GM19397 (cell line): ENCODE measurements around the gene SSPN.
A peak's percentile ranks its signal among the peaks of the same experiment; 100 is the strongest.

Experiments
- ATAC-seq: cut with Tn5 transposase; IDR thresholded peaks from one replicate; pipeline ENCODE4 v1.9.1; 2021; ENCODE audit warnings: mild to moderate bottlenecking, moderate library complexity; ENCODE audit not compliant: unreplicated experiment

Gene SSPN

DNA sequence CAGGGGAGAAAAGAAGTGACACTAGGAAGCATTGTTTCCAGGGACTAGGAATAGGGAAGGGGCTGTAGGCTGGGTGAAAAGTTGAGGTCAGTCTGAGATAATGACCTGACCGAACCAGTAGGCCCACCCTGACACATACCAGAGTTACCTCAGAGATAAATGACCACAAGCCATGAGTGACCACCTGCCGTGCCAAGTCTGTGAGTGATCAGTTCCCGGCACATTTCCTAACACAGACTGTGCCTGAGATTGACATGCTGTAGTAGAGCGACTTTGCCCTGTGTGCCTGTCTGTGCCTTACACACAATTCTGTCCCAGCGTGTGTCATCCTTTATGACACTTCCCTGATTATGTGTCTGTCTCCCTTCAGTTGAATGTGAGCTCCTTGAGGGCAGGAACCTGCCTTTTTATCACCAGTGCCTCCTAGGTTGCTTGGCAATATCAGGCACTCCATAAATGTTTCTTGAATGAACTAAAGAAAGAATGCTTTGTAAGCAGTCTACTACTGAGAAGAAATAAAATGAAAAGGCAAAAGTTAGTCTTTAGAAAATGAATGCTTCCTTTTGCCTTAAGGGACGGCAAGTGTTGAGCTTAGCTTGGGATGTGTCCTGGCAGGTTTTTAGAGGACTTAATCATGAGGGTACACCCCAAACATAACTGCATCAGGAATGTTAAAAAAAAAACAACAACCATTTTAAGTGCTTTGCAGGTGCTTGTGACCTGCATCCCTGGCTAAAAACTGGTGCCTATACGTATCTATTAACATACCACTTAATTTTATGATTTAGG lies 9.6 kb upstream of the SSPN start:
- no peak for ATAC-seq

DNA sequence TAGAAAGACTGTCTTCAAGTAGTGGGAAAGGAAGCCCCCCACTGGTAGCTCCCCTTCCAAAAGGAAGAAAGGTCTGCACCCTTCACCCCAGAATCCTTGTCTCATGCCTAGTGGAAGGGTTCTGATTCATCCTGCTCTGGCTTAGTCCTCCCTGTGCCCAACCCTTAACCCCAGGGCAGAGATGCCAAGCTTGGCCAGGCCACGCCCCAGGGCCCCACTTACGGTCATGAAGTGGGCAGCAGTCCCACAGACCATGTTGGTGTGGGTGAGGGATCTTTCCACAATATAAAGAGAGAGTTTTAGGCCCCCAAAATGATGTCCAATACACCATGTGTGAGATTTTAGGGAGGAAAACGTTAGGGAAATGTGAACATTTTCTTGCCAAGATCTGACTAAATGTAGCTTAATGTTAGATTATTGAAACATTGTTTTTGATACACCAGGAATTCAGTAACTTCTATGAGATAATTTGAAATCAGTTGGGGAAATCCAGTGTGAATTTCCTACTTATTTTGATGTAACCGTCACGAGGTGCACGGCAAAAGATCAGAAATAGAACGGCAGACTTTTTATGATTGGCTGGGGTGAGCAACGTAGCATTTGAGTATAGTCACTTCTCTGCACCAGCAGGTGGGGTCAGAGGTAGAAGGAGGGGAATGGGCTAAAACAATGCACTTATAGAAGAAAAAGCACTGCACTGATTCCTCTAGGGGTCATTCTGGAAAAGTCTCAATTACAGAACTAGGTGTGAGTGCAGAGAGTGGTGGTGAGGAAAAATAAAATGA lies 8.2 kb upstream of the SSPN start:
- ATAC-seq = no peak

DNA sequence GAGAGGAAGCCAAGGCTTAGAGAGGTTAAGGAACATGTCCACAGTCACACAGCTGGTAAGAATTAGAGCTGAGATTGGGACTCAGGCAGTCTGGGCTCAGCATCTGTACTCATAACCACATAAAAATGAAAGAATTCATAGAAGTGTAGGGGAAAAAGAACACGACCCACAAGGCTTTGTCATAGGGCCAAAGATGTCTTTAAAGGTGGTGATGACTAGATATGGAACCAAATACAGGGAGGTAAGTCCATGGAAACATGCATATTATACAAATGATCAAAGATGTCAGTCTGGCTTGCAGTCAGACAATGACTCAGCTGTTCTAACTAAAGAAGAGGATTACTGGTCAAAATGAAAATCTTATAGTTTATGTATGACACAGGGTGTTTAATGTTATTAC lies 7.2 kb upstream of the SSPN start:
- no peak for ATAC-seq

DNA sequence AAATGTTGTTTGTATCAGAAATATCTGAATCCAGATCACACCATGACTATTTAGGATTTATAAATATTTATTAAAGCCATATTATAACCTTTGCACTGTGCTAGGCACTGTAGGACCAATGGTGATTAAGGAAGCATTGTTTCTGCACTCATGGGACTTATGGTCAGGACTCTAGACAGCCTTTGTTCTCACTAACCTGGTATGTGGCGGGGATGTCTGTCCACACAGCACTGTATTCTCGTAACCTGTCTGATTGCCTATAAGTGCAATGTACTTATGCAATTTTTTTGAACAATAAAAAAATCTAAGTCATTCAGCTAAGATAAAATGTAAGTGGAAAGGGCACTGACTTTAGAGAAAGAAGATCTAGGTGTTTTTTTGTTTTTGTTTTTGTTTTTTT lies 6.7 kb upstream of the SSPN start:
- ATAC-seq = no peak

DNA sequence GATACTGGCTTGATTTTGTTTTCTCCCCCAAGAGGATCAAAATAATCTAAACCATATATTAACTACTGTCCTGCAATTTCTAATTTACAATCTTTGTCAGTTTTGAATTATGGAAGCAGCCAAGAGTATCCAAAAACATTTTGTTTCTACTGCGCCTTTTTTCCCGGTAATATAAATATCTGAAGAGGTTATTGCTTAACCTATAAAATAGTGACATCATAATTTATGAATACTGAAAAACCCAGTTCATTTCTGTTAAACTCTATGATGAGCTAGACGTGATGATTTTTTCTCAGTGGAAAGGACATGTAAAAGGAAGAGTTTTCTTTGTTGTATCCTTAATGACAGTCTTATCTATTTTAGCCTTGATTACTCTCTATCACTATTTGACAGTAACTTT lies 3.2 kb upstream of the SSPN start:
- no peak for ATAC-seq

DNA sequence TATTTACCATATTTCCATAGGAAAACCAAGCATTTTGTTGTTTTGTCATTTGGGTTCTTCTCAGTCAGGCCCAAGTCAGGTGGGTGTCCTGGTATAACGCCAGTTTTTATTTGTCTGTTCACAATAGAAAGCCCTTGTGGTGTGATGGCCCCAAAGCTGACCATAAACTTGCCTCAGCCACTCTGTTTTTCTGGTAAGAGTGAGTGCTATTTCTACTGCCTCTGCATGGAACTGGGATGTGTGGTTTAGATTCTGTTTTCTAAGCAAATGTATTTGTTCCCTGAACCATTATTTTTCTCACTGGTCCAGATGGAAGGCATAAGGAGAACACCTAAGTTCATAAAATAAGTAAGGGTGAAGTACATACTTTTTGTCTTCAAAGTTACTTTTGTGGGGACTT lies 1.8 kb upstream of the SSPN start:
- no peak for ATAC-seq

DNA sequence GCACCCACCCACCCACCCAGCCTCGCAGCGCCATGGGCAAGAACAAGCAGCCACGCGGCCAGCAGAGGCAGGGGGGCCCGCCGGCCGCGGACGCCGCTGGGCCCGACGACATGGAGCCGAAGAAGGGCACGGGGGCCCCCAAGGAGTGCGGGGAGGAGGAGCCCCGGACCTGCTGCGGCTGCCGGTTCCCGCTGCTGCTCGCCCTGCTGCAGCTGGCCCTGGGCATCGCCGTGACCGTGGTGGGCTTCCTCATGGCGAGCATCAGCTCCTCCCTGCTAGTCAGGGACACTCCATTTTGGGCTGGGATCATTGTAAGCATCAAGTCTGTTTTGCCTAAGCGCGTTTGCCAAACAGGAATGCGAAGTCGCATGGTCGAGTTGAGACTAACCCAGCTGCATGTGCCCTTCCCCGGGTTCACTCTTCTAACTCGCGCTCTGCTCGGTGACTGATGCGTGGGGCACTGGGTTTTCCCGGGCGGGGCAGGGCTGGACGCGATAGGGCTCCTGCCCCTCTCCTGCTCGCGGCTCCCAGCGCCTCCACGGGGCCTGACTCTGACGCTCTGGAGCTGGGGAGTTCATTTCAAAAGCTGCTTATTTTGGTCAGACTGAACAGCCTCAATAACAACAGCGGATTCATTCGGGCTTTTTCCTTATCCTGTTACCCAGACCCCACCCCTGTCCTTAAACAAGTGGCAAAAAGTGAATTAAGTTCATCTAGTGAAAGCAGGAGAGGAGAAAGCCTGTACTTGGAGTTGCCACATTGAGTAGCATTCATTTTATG lies 458 bp downstream of the SSPN start:
- peak; percentile 59 for ATAC-seq

DNA sequence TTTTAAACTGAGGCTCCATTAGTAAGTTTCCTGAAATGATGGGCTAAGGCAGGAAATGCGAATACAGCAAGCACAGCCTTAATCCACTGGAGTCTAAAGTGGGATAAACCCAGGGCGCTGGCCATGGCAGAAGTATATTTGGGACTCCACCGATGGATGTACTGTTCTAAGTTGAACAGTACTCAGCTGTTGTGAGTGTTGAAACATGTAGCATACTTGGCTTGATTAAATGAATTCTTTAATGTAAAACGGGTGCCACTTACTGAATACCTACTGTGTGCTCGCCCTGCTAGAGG lies 996 bp downstream of the SSPN start:
- no peak for ATAC-seq

DNA sequence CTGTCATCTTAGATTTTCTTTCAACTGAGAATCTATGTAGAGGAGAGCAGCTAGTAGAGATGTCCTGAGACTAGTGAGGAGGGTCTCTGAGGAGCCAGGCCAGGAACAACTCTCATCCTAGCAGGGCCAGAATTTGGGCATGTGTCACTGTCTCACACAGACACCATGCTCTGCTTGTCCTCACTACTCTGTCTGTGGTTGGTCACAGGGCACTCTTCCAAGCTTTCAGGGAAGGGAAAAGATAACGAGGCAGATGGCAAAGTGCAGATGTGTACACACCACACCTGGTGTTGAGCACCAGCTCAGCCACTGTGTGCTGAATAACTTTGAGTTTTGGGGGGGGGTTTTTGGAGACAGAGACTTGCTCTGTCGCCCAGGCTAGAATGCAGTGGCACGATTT lies 2.5 kb downstream of the SSPN start:
- ATAC-seq = no peak

DNA sequence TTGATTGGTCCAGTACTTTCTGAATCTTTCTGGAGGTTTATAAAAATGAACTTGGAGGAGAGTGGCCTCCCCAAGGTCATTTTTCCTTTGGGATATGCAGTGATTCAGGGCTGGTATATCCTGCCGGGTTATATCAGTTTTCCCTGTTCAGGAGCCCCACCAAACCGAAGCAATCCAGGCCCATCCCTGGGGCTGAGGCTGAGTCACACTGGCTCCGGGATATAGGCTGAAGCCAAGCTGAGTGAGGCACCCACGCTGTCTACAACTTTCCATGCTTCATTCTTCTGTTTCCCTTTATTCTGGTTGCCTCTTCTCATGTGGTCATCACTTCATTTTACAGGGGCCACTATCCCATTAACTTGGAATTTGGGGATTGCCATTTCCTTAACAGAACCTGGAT lies 3.4 kb downstream of the SSPN start:
- no peak for ATAC-seq

DNA sequence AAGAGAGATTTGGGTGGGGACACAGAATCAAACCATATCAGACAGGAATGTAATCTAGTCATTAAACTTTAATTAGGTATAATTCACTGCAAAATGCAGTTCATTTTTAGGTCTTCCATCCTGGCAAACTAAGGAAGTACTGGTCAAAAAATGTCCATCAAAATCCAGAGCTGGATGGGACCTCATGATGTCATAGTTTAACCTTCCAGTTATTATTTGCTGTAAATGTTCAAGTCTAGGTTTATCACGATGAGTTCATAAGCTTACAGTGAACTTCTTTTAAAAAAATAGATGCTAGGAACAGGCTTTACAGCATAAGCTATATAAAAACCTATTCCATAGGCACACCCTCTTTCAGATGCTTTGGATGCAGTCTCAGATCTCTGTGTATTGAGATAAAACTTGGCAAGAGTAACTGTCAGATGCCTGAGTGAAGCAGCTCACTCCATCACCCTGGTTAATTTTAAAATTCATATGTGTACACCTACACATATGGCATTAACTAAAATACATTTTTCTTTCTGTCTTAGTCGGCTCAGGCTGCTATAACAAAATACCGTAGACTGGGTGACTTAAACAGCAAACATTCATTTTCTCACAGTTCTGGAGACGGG lies 7.9 kb downstream of the SSPN start:
- no peak for ATAC-seq

DNA sequence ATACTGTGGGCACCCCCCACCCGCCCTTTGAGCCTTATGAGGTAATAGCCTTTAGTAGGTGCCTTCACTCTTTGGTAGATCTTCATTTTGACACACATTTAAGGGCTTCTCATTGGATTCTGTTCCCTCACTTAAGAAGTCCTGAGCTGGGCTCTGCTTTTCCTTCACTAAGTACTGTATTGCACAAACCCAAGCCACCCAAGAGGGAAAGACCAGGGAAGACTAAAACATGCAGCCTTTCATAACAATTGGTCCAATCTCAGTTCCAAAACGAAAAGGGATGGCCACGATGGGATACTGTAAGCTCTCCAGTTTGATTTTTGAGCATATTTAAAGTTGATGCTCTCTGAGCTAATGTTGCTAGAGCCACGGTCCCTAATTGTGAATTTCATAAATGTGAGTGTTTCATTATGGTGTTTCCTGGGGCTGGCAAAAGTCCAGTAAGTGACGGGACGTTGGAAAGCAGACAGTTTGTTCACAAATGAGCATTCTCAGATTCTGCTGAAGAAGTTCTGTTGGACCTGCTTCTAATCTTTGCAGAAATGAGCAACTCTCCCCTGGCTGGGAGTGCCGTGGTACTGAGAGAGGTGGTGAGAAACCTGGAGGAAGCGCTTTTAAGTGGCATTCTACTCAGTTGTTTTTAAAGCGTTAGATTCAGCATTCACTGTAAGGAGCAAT lies 9.4 kb downstream of the SSPN start:
- no peak for ATAC-seq

DNA sequence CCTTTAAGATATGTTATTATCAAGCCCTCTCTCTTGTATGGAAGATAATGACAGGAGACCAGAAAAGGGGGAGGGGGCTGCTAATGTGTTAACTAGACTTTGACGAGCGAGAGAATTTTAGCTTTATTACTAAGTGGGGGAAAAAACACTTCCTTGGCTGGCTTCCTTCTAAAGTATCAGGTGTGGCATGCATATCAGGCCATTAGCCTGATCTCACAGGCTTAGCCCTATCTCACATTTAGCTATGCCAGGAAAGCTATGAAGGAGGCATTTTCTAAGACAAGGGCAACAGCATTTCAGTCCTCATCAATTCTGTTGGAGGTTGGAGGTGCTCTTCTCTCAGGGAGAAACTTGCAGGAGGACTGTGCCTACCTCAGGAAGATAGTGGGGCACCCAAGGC lies 9.9 kb downstream of the SSPN start:
- ATAC-seq = no peak

DNA sequence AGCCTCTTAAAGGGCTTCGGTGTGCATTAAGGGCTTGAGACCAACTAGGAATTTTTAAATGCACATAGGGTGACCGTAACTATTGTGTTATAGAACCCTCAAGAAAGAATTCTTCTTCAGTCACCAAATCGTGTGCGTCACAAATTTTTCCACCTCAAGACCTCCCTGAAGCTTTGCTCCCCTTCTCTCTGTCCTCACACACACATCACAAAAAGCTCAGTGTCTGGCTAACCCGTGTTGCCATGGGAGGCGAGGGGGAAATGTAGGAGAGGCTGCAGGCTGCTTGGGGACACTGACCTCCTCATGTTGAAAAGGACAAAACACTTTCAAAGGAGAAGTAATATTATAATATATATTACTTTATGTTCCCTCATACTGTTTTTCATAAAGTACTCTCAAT lies 10.6 kb downstream of the SSPN start:
- ATAC-seq = no peak

DNA sequence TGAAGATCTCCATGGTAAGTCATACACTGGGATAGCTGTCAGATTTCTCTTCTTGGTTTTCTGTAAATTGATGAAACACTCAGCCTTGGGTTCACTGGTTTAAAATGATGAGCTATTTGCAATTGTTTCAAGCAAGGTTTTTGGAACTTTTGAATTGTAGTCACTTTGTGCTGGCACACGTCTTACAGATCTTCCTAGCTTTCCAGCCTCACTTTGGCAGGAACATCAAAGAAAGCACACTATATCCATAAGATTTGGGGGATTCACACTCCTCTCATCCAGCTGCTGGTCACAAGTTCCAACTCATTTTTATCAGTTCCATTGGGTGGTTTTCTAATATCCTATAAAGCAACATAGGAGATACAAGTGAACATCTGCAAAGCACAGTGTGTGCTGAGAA lies 16.0 kb downstream of the SSPN start:
- ATAC-seq = no peak

DNA sequence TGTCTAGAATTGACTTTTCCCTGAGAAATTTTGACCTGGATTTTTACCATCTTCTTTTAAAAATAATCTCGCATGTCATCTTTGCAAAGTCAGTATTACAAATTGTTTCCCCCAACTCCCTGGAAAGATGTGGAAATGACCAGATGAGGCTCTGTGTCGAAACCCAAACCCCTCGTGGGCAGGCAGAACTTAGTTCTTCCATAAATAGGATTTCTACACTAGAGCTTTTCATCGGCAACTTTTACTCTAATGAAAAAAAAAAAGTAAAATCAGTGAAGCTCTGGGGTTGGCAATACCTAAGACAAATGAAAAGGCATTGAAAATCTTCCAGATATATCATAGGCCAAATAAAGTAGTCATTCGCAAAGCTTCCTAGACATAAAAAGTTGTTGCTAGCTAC lies 17.0 kb downstream of the SSPN start:
- no peak for ATAC-seq

DNA sequence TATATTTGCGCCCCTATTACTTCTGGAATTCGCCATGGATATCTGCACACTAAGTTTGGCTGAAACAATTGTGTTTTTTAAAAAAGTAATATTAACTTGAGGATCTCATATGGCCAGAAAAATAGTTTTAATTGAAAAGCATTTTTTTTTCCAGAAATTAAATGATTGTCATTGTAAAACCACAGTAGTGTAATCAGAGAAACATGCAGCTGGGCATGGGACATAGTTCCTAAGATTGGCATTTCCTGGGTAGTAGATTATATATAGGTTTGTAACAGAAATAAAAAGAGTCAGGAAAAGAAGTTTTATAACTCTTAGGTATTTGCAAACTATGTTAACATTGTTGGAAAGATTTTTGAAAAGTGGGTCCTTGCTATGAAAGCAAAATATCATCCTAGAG lies 17.6 kb downstream of the SSPN start:
- ATAC-seq = no peak

DNA sequence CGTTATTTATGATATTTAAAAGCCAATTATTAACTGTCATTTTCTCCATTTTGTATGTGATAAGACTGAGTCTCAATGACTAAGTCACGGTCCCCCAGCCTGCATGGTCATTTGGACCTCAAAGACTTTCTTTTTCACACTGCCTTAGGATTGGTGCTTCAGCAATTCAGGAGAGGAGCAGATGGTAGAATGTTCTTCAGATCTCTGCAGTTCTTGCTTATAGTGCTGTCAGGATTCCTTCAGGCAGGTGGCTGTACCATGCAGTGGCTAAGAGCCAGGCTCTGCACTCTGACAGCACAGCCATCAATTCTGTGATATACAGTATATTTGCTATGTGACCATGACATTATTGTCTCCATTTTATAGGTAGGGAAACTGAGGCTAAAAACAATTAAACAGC lies 18.7 kb downstream of the SSPN start:
- ATAC-seq = no peak

DNA sequence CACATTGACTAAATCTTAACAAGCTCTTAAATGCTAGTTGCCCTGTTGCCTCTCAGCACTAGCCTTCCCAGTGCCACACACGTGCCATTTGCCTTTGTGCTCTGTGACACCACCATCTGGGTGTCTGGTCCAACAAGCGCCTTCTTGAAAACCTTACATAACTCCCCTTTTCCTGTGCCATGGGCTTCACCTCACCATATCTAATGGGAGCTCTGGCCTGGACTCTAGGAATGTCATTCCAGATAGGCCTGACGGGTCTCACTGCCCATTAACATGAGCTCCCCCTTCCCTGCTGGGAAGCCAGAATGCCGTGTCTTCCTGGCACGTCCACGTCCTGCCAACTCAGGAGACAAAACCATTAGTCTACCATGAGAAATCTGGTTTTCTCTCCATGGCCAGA lies 24.4 kb downstream of the SSPN start:
- no peak for ATAC-seq

DNA sequence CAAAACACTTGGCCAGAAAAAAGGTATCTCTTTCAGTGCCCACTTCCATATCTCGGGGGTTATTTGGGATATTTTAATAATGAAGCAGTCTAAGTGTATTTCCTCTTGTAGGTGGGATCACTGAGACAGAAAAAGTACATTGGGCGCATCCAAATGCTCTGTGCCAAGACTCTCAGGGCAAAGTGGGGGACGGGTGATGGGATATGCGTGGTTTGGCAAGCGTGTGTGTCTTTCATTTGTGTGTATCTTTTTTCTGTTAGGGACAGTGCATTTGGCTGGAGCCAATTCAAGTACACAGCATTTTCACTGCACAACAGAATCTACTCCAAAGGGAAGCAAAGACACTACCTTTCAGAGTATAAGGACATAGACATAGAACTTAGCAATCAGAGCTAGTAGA lies 29.3 kb downstream of the SSPN start:
- ATAC-seq = no peak

DNA sequence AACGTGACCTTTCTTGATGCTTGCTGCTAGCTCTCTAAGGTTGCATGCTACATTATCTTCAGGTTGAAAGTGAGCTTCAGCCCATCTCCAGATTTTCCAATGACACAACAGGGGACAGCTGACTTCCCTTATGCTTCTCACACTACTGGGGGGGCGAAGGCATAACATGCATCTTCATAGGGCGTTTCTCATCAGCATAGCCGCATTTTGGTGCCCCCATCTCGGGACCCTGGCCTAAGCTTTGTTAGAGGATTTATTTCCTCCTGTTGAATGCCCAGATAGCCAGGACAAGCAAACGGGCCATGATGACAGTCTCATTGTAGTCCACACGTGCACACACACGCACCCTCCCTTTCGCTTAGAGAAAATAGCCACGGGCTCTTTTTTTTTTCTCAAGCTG lies 30.7 kb downstream of the SSPN start:
- ATAC-seq = no peak
